Renal cortex interstitium (tissue), 15 donors: ENCODE results near the gene NPAS3. TPM values are rescaled to one million over a fixed set of nuclear protein-coding genes. Genes with fewer than 3 reads are reported as not detected.

Experiments used
- DNase-seq, 11 donors: peaks; one replicate each; pipeline ENCODE4 v3.0.0-alpha.2; 2013; ENCODE audit warnings: low read depth in 9 of 11, low spot score in 4 of 11; ENCODE audit errors: extremely low read depth in 1 of 11
- long read RNA-seq, 16 experiments: transcript quantifications; one replicate each; lab custom pipeline, GENCODE V29; 2026
- polyA plus RNA-seq, 3 donors: library from polyadenylated mRNA; unstranded; fragments of 120-200 nt; gene quantifications; one replicate each; pipeline ENCODE4 v1.2.1, GENCODE V29; 2013; ENCODE audit not compliant: insufficient read length in 3 of 3

Gene NPAS3
- 1 to 10 TPM; 6.3 to 8.9 (median 8.7) TPM for polyA plus RNA-seq
- long read RNA-seq, donor 1 = 0 reads
- long read RNA-seq, donor 2 = 0 reads
- long read RNA-seq, donor 3 = 0 reads
- long read RNA-seq, donor 4 = 0 reads
- long read RNA-seq, donor 5 = 0 reads
- long read RNA-seq, donor 6 = 0 reads
- long read RNA-seq, donor 7 = 0 reads
- long read RNA-seq, donor 8 = 0 reads
- long read RNA-seq, donor 9, partial matches to known transcripts = 0 of 1 reads
- long read RNA-seq, donor 9, other reads (novel, unspliced or antisense) = 0 of 1 reads
- long read RNA-seq, donor 10, partial matches to known transcripts = 0 of 1 reads
- long read RNA-seq, donor 10, other reads (novel, unspliced or antisense) = 0 of 1 reads
- long read RNA-seq, donor 11 = 0 reads
- long read RNA-seq, donor 12 = 0 reads
- long read RNA-seq, donor 13 = 0 reads
- long read RNA-seq, donor 14 = 0 reads
- long read RNA-seq, donor 15 = 0 reads
- long read RNA-seq, donor 16 = 0 reads

- no peak for DNase-seq
Observed at GRCh38 chr14:32938719-32939253, at the start of gene NPAS3. Gene NPAS3 (plus strand): TSS chr14:32938879.

GRCh38 chr14:32896979-32897697, 41.5 kb upstream of the NPAS3 start:
- DNase-seq = peak in 9 of 11 donors; percentile 9 to 51 (median 28)

GRCh38 chr14:32897698-32898064, 41.0 kb upstream of the NPAS3 start:
- DNase-seq = no peak

GRCh38 chr14:32898876-32899275, 39.8 kb upstream of the NPAS3 start:
- DNase-seq = no peak

GRCh38 chr14:32900547-32900946, 38.1 kb upstream of the NPAS3 start:
- no peak for DNase-seq

GRCh38 chr14:32905013-32905412, 33.7 kb upstream of the NPAS3 start:
- no peak for DNase-seq

- DNase-seq = no peak
Observed at GRCh38 chr14:32906672-32907071, 32.0 kb upstream of the NPAS3 start.

GRCh38 chr14:32908196-32909084, 30.2 kb upstream of the NPAS3 start:
- DNase-seq = no peak

GRCh38 chr14:32913725-32914124, 25.0 kb upstream of the NPAS3 start:
- DNase-seq = no peak

- no peak for DNase-seq
Observed at GRCh38 chr14:32914391-32914790, 24.3 kb upstream of the NPAS3 start.

GRCh38 chr14:32920696-32921276, 17.9 kb upstream of the NPAS3 start:
- DNase-seq = no peak

- no peak for DNase-seq
Observed at GRCh38 chr14:32925439-32925838, 13.2 kb upstream of the NPAS3 start.

- no peak for DNase-seq
Observed at GRCh38 chr14:32932302-32932913, 6.3 kb upstream of the NPAS3 start.

GRCh38 chr14:32932914-32933628, 5.6 kb upstream of the NPAS3 start:
- no peak for DNase-seq

GRCh38 chr14:32933629-32934072, 5.0 kb upstream of the NPAS3 start:
- DNase-seq = peak in 1 of 11 donors; percentile 28

- DNase-seq = peak in 3 of 11 donors; percentile 28 to 39 (median 31)
Observed at GRCh38 chr14:32934073-32934880, 4.4 kb upstream of the NPAS3 start.
